Fibroblast of pulmonary artery (primary cell): ENCODE measurements around the gene PANK4.

Experiments
- DNase-seq: peaks from one replicate; pipeline ENCODE4 v3.0.0-alpha.2; 2010; ENCODE audit warnings: low read depth
- H3K4me3 ChIP-seq: replicated peaks from 2 replicates; pipeline ENCODE4 v1.5.1; 2011; ENCODE audit warnings: low read depth, mild to moderate bottlenecking, control low read depth, low read length, moderate library complexity
- CTCF ChIP-seq: IDR thresholded peaks from 2 replicates; pipeline ENCODE4 v1.5.1; 2011; ENCODE audit warnings: mild to moderate bottlenecking, control low read depth, low read length, inconsistent platforms; ENCODE audit errors: missing control alignments

Gene PANK4

GRCh38 chr1:2504949-2505272, 21.5 kb downstream of the PANK4 start:
- no peak for DNase-seq
- TF ChIP-seq CTCF, result no peak
- H3K4me3 ChIP-seq, result no peak overlapping the region

- no peak for DNase-seq
- no peak overlapping the region for H3K4me3 ChIP-seq
- TF ChIP-seq CTCF, result no peak
Observed at GRCh38 chr1:2504225-2504948, 22.0 kb downstream of the PANK4 start.

- no peak overlapping the region for H3K4me3 ChIP-seq
- no peak for TF ChIP-seq CTCF
- DNase-seq, result no peak
Observed at GRCh38 chr1:2503554-2504224, 22.7 kb downstream of the PANK4 start.

GRCh38 chr1:2502661-2503553, 23.5 kb downstream of the PANK4 start:
- TF ChIP-seq CTCF, result no peak
- DNase-seq, result no peak
- no peak overlapping the region for H3K4me3 ChIP-seq

- TF ChIP-seq CTCF, result no peak
- no peak overlapping the region for H3K4me3 ChIP-seq
- no peak for DNase-seq
Observed at GRCh38 chr1:2502210-2502609, 24.2 kb downstream of the PANK4 start.

GRCh38 chr1:2501820-2502119, 24.6 kb downstream of the PANK4 start:
- H3K4me3 ChIP-seq, result no peak overlapping the region
- TF ChIP-seq CTCF, result no peak
- no peak for DNase-seq
